Uterus (tissue), 4 donors: ENCODE data around the gene TLCD3B. TPM values are rescaled to one million over a fixed set of nuclear protein-coding genes. Genes with fewer than 3 reads are reported as not detected.

Source experiments
- DNase-seq, 2 donors: peaks; one replicate each; pipeline ENCODE4 v3.0.0-alpha.2; 2019 to 2020
- H3K27ac ChIP-seq, 2 donors: fragments of 200-600 bp; sonication (generic); 1 replicate in 1 of 2; 2 replicates in 1 of 2; pipeline ENCODE4 v1.5.1; 2016 to 2018
- H3K27me3 ChIP-seq, 2 donors: fragments of 200-600 bp; sonication (generic); one replicate each; pipeline ENCODE4 v1.5.1; 2018 to 2019; ENCODE audit warnings: control low read depth in 1 of 2
- H3K36me3 ChIP-seq, 2 donors: fragments of 200-600 bp; sonication (generic); one replicate each; pipeline ENCODE4 v1.5.1; 2019; ENCODE audit warnings: control low read depth in 1 of 2
- H3K4me1 ChIP-seq, 2 donors: fragments of 200-600 bp; sonication (generic); one replicate each; pipeline ENCODE4 v1.5.1; 2018 to 2019; ENCODE audit warnings: control low read depth in 1 of 2
- H3K4me3 ChIP-seq, 2 donors: fragments of 200-600 bp; sonication (generic); 1 replicate in 1 of 2; 2 replicates in 1 of 2; pipeline ENCODE4 v1.5.1; 2018 to 2019; ENCODE audit warnings: mild to moderate bottlenecking in 1 of 2
- H3K9me3 ChIP-seq, 2 donors: fragments of 200-600 bp; sonication (generic); one replicate each; pipeline ENCODE4 v1.5.1; 2019; ENCODE audit warnings: control low read depth in 1 of 2
- POLR2A ChIP-seq, 2 donors: fragments of 450-650 bp; IDR thresholded peaks; one replicate each; pipeline ENCODE4 v1.6.1; 2016; ENCODE audit warnings: antibody characterized with exemption in 2 of 2, mild to moderate bottlenecking in 1 of 2, moderate library complexity in 1 of 2
- intact Hi-C: fragments of 100-400 bp; cut with DNase I; formaldehyde crosslinking; loops from one replicate; pipeline ENCODE4 v1.15.1; 2023; ENCODE audit warnings: low total_unique reads
- total RNA-seq, 4 donors: library from RNA; depleted of rRNA in 3 of 4; stranded (reverse); fragments of >200 nt in 3 of 4; gene quantifications; one replicate each; pipeline versions ENCODE4 v1.1.0 to v1.2.4, GENCODE V29; 2014 to 2023
- TF ChIP-seq, protein P1 (sequence below), 4 experiments: fragments of 200-600 bp in 2 of 4; fragments of 450-650 bp in 2 of 4; sonication (generic) in 2 of 4; IDR thresholded peaks; one replicate each; pipeline ENCODE4 v1.5.1; 2016 to 2019; ENCODE audit warnings: antibody characterized with exemption in 4 of 4, mild to moderate bottlenecking in 2 of 4, moderate library complexity in 1 of 4
- donor health status: DM: yes; HTN: yes; CAD: no.

TLCD3B gene
- total RNA-seq, 4 donors from 2014 or later = 0.62 TPM; not detected in 3

DNA sequence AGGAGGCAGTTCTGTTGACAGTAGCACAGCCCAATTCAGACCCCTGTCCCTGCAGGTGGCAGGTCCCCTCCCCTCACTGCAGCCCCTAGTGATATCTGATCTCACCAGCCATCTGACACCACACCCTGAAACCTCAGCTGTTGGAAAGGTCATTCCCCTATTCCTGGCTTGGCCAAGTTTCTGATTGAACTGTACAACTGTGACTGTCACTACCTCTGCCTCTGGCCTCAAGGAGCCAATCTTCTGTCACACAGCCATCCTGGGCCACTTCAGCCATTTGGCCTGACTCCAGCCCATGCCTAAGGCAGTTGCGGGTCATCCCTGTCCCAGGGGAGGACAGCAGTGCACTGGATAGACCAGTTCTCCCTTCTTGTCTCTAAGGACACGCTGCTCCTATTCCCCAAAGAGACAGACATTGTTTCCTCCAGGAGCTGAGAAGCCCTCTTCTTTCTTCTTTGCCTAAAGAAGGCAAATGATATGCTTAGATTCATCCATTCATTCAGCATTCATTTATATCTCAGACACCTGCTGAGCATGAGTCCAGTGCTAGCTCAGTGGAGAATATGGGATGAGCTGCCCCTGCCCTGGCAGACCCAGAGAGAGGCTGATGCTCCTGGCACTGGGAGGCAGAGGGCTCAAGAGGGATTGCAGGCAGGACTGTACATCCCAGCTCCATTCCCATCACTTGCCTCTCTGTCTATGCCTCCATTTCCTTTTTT, 29.9 kb upstream of the TLCD3B start:
- intact Hi-C loops = no loop called here
- H3K27ac ChIP-seq = no peak overlapping the region

DNA sequence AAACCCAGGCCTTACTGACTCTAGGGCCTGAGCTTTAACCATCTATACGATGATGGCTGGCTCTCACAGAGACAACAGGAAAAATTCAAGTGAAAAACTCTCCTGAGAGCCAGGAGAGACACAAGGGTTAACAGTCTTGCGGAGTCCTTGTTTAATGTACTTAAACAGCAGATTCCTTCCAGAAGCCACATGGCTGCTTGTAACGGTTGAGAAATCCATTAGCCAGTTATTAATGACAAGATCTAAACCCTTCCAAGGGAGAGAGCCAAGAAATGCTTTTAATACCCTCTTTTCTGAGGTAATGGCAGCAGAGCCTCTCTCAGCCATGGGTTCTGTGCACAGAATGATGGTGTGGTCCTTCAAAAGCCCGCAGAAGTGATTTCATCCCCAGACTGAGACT, 29.3 kb upstream of the TLCD3B start:
- no peaks in the 10 kb centered on the region for H3K27me3 ChIP-seq
- no peaks in the 10 kb centered on the region for H3K36me3 ChIP-seq
- DNase-seq = no peak
- H3K4me1 ChIP-seq = peaks cover 3 to 11% of the 10 kb centered on the region in 2 donors
- TF ChIP-seq POLR2A (IDR thresholded peaks at IDR 0.05) = no peak
- TF ChIP-seq, protein P1, sequence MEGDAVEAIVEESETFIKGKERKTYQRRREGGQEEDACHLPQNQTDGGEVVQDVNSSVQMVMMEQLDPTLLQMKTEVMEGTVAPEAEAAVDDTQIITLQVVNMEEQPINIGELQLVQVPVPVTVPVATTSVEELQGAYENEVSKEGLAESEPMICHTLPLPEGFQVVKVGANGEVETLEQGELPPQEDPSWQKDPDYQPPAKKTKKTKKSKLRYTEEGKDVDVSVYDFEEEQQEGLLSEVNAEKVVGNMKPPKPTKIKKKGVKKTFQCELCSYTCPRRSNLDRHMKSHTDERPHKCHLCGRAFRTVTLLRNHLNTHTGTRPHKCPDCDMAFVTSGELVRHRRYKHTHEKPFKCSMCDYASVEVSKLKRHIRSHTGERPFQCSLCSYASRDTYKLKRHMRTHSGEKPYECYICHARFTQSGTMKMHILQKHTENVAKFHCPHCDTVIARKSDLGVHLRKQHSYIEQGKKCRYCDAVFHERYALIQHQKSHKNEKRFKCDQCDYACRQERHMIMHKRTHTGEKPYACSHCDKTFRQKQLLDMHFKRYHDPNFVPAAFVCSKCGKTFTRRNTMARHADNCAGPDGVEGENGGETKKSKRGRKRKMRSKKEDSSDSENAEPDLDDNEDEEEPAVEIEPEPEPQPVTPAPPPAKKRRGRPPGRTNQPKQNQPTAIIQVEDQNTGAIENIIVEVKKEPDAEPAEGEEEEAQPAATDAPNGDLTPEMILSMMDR (IDR thresholded peaks at IDR 0.05) = no peak
- no peak overlapping the region for H3K4me3 ChIP-seq
- intact Hi-C loops = no loop called here
- H3K27ac ChIP-seq = no peak overlapping the region
- H3K9me3 ChIP-seq = no peaks in the 10 kb centered on the region

More for the DNA sequence above, 29.9 kb upstream of the TLCD3B start:
- Histone ChIP-seq H3K36me3 (no peaks in the 10 kb centered on the region), H3K4me3 (no peak overlapping the region), H3K9me3 (no peaks in the 10 kb centered on the region), H3K4me1 (peaks cover 3 to 11% of the 10 kb centered on the region in 2 donors), H3K27me3 (no peaks in the 10 kb centered on the region)
- no peak for TF ChIP-seq POLR2A (IDR thresholded peaks at IDR 0.05)
- TF ChIP-seq, protein P1 (IDR thresholded peaks at IDR 0.05) = no peak
- DNase-seq = no peak

DNA sequence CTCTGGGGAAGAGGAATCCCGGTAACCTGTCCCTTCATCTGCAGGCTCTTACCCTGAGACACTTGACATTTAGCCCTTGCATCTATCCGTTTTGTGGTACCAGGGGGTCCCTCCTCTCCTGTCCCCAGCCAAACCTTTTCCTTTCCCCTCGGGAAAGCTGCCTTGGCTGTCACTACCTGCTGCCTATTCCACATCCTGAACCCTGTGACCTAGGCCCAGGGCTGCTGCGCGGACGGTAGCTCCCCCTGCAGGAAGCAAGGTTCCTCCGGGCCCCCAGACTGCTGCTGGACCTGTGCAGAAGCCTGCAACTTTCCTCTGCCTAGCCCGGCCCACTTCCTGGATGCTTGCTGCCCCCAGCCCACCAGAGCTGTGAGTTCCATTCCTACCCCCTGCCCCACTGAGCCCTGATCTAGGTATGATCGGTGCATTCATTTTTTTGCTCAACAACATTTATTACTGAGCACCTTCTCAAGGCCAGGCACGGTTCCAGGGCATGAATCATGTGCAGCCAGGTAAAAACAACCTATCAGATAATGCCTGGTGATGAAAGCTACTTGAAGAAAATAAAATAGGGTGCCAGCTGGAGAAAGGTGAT, 24.0 kb upstream of the TLCD3B start:
- no peak overlapping the region for H3K4me3 ChIP-seq
- no peaks in the 10 kb centered on the region for H3K36me3 ChIP-seq
- H3K27ac ChIP-seq = no peak overlapping the region
- DNase-seq = no peak
- H3K27me3 ChIP-seq = no peaks in the 10 kb centered on the region
- no peak for TF ChIP-seq POLR2A (IDR thresholded peaks at IDR 0.05)
- TF ChIP-seq, protein P1 (IDR thresholded peaks at IDR 0.05) = no peak
- H3K4me1 ChIP-seq = peaks cover 0 to 6% of the 10 kb centered on the region in 2 donors
- intact Hi-C loops = no loop called here
- H3K9me3 ChIP-seq = no peaks in the 10 kb centered on the region

DNA sequence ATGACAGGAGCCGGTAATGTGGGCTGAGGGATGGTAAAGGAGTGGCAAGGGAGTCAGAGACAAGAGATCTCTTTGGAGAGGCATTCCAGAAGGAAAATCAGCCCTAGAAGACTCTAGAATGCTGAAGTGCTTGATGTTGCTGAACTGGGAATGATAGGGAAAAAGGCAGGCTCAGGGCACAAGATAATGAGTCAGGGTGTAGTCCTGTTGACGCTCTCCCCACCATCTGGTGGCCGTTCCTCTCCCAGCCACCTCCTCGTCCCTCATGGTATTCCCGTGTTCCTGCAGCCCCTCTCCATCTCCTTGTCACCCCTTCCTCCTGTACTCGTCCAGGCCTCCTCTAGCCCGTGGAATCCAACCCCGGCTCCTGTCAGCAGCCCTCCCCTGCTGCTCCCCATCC, 23.4 kb upstream of the TLCD3B start:
- DNase-seq = no peak
- Histone ChIP-seq H3K9me3 (no peaks in the 10 kb centered on the region), H3K4me3 (no peak overlapping the region), H3K4me1 (peaks cover 0 to 6% of the 10 kb centered on the region in 2 donors), H3K36me3 (no peaks in the 10 kb centered on the region), H3K27ac (no peak overlapping the region), H3K27me3 (no peaks in the 10 kb centered on the region)
- intact Hi-C loops = no loop called here
- TF ChIP-seq POLR2A (IDR thresholded peaks at IDR 0.05) = no peak
- TF ChIP-seq, protein P1 (IDR thresholded peaks at IDR 0.05) = no peak

DNA sequence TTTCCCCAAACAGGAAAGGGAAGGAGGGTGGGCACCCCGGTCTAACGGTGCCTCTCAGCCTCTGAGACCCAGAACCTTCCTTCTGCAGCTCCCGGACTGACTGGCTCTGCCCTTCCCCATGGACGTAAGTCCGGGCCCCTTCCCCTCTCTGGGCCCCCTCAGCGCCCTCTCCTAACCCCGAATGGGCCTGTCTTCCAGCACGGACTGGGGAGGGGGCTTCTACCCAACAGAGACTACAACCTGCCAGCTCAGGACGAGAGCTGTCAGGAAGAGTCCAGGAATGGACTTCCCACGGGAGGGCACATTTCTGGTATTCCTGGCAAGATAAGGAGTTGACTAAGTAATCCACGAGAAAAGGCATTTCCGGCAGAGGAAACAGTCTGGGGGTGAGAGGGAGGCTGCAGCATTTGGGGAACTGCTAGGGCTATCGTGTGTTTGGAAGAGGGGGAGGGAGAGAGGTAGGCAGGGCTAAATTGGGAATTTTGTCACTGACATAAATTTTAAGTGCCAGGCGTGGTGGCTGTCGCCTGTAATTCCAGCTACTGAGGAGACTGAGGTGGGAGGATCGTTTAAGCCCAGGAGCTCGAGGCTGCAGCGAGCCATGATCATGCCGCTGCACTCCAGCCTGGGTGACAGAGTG, 22.4 kb upstream of the TLCD3B start:
- intact Hi-C loops = no loop called here
- Histone ChIP-seq H3K36me3 (no peaks in the 10 kb centered on the region), H3K27me3 (no peaks in the 10 kb centered on the region), H3K9me3 (no peaks in the 10 kb centered on the region), H3K4me3 (peak overlapping the region; percentile 71 to 76), H3K27ac (peak overlapping the region in 1 of 2 donors; percentile 54), H3K4me1 (peaks cover 0 to 6% of the 10 kb centered on the region in 2 donors)
- DNase-seq = no peak
- no peak for TF ChIP-seq POLR2A (IDR thresholded peaks at IDR 0.05)
- TF ChIP-seq, protein P1 (IDR thresholded peaks at IDR 0.05) = no peak
